ENCODE results near the gene GRIA1.

GRIA1 gene

GRCh38 chr5:153798830-153799229, 308.4 kb downstream of the GRIA1 start:
- no peak overlapping the region for H3K4me3 ChIP-seq (ENCODE audit: low read length)
- H3K9ac ChIP-seq (ENCODE audit: low read length), result no peak overlapping the region
- no peaks in the 10 kb centered on the region for H3K9me3 ChIP-seq (replicated peaks; ENCODE audit: insufficient read depth, low read length)
- no peaks in the 10 kb centered on the region for H3K79me2 ChIP-seq (ENCODE audit: low read length)
- no peaks in the 10 kb centered on the region for H3K36me3 ChIP-seq (replicated peaks; ENCODE audit: insufficient read depth, low read length)
- H3K27me3 ChIP-seq (replicated peaks; ENCODE audit: insufficient read depth, low read length), result no peaks in the 10 kb centered on the region
- H3K4me1 ChIP-seq (ENCODE audit: low read length), result no peaks in the 10 kb centered on the region
- no peaks in the 10 kb centered on the region for H3K9me2 ChIP-seq (replicated peaks; ENCODE audit: insufficient read depth, low read length)
- H3K27ac ChIP-seq (ENCODE audit: low read length), result no peak overlapping the region
- H3K4me2 ChIP-seq (ENCODE audit: low read depth, low read length), result no peak overlapping the region
- H3F3A ChIP-seq (ENCODE audit: insufficient read depth, low read length), result no peaks in the 10 kb centered on the region
- no peaks in the 10 kb centered on the region for H4K20me1 ChIP-seq (ENCODE audit: insufficient read depth, low read length)
- no peak for DNase-seq
- H2AFZ ChIP-seq (ENCODE audit: low read length), result no peak overlapping the region
- no peak for TF ChIP-seq EZH2phosphoT487 (IDR thresholded peaks at IDR 0.05; ENCODE audit: low read length)
- TF ChIP-seq, protein P1, sequence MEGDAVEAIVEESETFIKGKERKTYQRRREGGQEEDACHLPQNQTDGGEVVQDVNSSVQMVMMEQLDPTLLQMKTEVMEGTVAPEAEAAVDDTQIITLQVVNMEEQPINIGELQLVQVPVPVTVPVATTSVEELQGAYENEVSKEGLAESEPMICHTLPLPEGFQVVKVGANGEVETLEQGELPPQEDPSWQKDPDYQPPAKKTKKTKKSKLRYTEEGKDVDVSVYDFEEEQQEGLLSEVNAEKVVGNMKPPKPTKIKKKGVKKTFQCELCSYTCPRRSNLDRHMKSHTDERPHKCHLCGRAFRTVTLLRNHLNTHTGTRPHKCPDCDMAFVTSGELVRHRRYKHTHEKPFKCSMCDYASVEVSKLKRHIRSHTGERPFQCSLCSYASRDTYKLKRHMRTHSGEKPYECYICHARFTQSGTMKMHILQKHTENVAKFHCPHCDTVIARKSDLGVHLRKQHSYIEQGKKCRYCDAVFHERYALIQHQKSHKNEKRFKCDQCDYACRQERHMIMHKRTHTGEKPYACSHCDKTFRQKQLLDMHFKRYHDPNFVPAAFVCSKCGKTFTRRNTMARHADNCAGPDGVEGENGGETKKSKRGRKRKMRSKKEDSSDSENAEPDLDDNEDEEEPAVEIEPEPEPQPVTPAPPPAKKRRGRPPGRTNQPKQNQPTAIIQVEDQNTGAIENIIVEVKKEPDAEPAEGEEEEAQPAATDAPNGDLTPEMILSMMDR (IDR thresholded peaks at IDR 0.05; ENCODE audit: low read length), result no peak
- no peak for TF ChIP-seq EZH2 (optimal IDR thresholded peaks at IDR 0.05; ENCODE audit: low read depth, low read length)

GRCh38 chr5:153799466-153799865, 309.0 kb downstream of the GRIA1 start:
- no peaks in the 10 kb centered on the region for H3K4me1 ChIP-seq (ENCODE audit: low read length)
- no peak for TF ChIP-seq EZH2 (optimal IDR thresholded peaks at IDR 0.05; ENCODE audit: low read depth, low read length)
- TF ChIP-seq, protein P1 (IDR thresholded peaks at IDR 0.05; ENCODE audit: low read length), result no peak
- TF ChIP-seq EZH2phosphoT487 (IDR thresholded peaks at IDR 0.05; ENCODE audit: low read length), result no peak
- H2AFZ ChIP-seq (ENCODE audit: low read length), result no peak overlapping the region
- no peak overlapping the region for H3K9ac ChIP-seq (ENCODE audit: low read length)
- H3K4me3 ChIP-seq (ENCODE audit: low read length), result no peak overlapping the region
- H3K9me2 ChIP-seq (replicated peaks; ENCODE audit: insufficient read depth, low read length), result no peaks in the 10 kb centered on the region
- no peaks in the 10 kb centered on the region for H3K79me2 ChIP-seq (ENCODE audit: low read length)
- no peak for DNase-seq
- no peaks in the 10 kb centered on the region for H3K9me3 ChIP-seq (replicated peaks; ENCODE audit: insufficient read depth, low read length)
- no peaks in the 10 kb centered on the region for H3K27me3 ChIP-seq (replicated peaks; ENCODE audit: insufficient read depth, low read length)
- H3F3A ChIP-seq (ENCODE audit: insufficient read depth, low read length), result no peaks in the 10 kb centered on the region
- H4K20me1 ChIP-seq (ENCODE audit: insufficient read depth, low read length), result no peaks in the 10 kb centered on the region
- no peak overlapping the region for H3K4me2 ChIP-seq (ENCODE audit: low read depth, low read length)
- no peak overlapping the region for H3K27ac ChIP-seq (ENCODE audit: low read length)
- no peaks in the 10 kb centered on the region for H3K36me3 ChIP-seq (replicated peaks; ENCODE audit: insufficient read depth, low read length)

GRCh38 chr5:153802050-153802821, 311.8 kb downstream of the GRIA1 start:
- Histone ChIP-seq H3K79me2 (ENCODE audit: low read length) (no peaks in the 10 kb centered on the region), H3K27me3 (replicated peaks; ENCODE audit: insufficient read depth, low read length) (no peaks in the 10 kb centered on the region), H3K4me3 (ENCODE audit: low read length) (no peak overlapping the region), H3K9me2 (replicated peaks; ENCODE audit: insufficient read depth, low read length) (no peaks in the 10 kb centered on the region), H3K9ac (ENCODE audit: low read length) (no peak overlapping the region), H2AFZ (ENCODE audit: low read length) (no peak overlapping the region), H4K20me1 (ENCODE audit: insufficient read depth, low read length) (no peaks in the 10 kb centered on the region), H3K9me3 (replicated peaks; ENCODE audit: insufficient read depth, low read length) (no peaks in the 10 kb centered on the region), H3F3A (ENCODE audit: insufficient read depth, low read length) (no peaks in the 10 kb centered on the region), H3K4me2 (ENCODE audit: low read depth, low read length) (no peak overlapping the region), H3K4me1 (ENCODE audit: low read length) (no peaks in the 10 kb centered on the region), H3K36me3 (replicated peaks; ENCODE audit: insufficient read depth, low read length) (no peaks in the 10 kb centered on the region), H3K27ac (ENCODE audit: low read length) (no peak overlapping the region)
- TF ChIP-seq, protein P1 (IDR thresholded peaks at IDR 0.05; ENCODE audit: low read length), result no peak
- TF ChIP-seq EZH2 (optimal IDR thresholded peaks at IDR 0.05; ENCODE audit: low read depth, low read length), result no peak
- no peak for TF ChIP-seq EZH2phosphoT487 (IDR thresholded peaks at IDR 0.05; ENCODE audit: low read length)
- no peak for DNase-seq

All from MM.1S (cell line).